Activated effector memory CD4-positive, alpha-beta T cell treated with anti-CD3 and anti-CD28 coated beads, Interleukin-2, amount 50 U/mL, for 16 hours (primary cell): ENCODE data around the gene GABRA5.

ENCODE experiments used
- DNase-seq: peaks from one replicate; pipeline ENCODE4 v3.0.0-alpha.2; 2020

Gene GABRA5

GRCh38 chr15:26934848-26935247, 68.0 kb downstream of the GABRA5 start:
- DNase-seq, result no peak

- no peak for DNase-seq
Measured at GRCh38 chr15:26935322-26935721, 68.5 kb downstream of the GABRA5 start.

GRCh38 chr15:26936502-26936901, 69.6 kb downstream of the GABRA5 start:
- no peak for DNase-seq

- DNase-seq, result no peak
Measured at GRCh38 chr15:26937134-26937533, 70.3 kb downstream of the GABRA5 start.

- no peak for DNase-seq
Measured at GRCh38 chr15:26939398-26939797, 72.5 kb downstream of the GABRA5 start.

- no peak for DNase-seq
Measured at GRCh38 chr15:26941489-26941888, 74.6 kb downstream of the GABRA5 start.

- DNase-seq, result no peak
Measured at GRCh38 chr15:26943866-26944265, 77.0 kb downstream of the GABRA5 start.

GRCh38 chr15:26945046-26945445, 78.2 kb downstream of the GABRA5 start:
- no peak for DNase-seq

- DNase-seq, result no peak
Measured at GRCh38 chr15:26950001-26950400, 83.1 kb downstream of the GABRA5 start.

GRCh38 chr15:26954403-26954802, 87.5 kb downstream of the GABRA5 start:
- DNase-seq, result no peak

- DNase-seq, result no peak
Measured at GRCh38 chr15:26967719-26968269, 100.9 kb downstream of the GABRA5 start.

- no peak for DNase-seq
Measured at GRCh38 chr15:26968806-26969205, 101.9 kb downstream of the GABRA5 start.

- no peak for DNase-seq
Measured at GRCh38 chr15:26970712-26971210, 103.9 kb downstream of the GABRA5 start, which contains the start of gene GABRG3. Gene GABRG3, plus strand, starts transcription at chr15:26971181.

- DNase-seq, result no peak
Measured at GRCh38 chr15:26971271-26972018, 104.6 kb downstream of the GABRA5 start.

GRCh38 chr15:26972636-26973035, 105.8 kb downstream of the GABRA5 start:
- no peak for DNase-seq

- no peak for DNase-seq
Measured at GRCh38 chr15:26974120-26974780, 107.4 kb downstream of the GABRA5 start.

GRCh38 chr15:26981492-26981891, 114.6 kb downstream of the GABRA5 start:
- DNase-seq, result no peak

GRCh38 chr15:26983822-26984221, 117.0 kb downstream of the GABRA5 start:
- DNase-seq, result no peak

GRCh38 chr15:26985050-26985449, 118.2 kb downstream of the GABRA5 start:
- no peak for DNase-seq

GRCh38 chr15:26996250-26996649, 129.4 kb downstream of the GABRA5 start:
- no peak for DNase-seq
